Measurements from ENCODE around the gene GYS1. TPM values are rescaled to one million over a fixed set of nuclear protein-coding genes. Genes with fewer than 3 reads are reported as not detected.

The GYS1 gene
- total RNA-seq, 1 experiment from 2014 or later: 29.7 TPM

DNA sequence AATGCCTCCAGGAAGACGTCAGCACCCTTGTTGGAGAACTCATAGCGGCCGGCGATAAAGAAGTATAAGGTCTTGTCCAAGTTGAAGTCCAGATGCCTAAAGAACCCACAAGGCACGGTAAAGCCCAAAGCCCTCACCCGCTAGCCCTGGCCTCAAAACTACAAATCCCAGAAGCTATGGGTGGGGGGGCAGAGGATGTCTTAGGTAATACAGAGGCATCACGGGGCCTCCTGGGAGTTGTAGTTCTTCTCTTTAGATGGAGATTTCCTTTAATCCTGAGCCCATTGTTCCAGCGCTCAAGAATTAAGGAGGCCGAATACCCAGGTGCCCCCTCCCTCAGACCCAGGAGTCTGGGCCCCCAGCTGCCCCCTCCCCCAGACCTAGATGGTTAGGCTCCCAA, 10.8 kb downstream of the GYS1 start:
- H3K4me3 Mint-ChIP-seq (ENCODE audit: unreplicated experiment): no peak overlapping the region
- TF ChIP-seq, protein P1, sequence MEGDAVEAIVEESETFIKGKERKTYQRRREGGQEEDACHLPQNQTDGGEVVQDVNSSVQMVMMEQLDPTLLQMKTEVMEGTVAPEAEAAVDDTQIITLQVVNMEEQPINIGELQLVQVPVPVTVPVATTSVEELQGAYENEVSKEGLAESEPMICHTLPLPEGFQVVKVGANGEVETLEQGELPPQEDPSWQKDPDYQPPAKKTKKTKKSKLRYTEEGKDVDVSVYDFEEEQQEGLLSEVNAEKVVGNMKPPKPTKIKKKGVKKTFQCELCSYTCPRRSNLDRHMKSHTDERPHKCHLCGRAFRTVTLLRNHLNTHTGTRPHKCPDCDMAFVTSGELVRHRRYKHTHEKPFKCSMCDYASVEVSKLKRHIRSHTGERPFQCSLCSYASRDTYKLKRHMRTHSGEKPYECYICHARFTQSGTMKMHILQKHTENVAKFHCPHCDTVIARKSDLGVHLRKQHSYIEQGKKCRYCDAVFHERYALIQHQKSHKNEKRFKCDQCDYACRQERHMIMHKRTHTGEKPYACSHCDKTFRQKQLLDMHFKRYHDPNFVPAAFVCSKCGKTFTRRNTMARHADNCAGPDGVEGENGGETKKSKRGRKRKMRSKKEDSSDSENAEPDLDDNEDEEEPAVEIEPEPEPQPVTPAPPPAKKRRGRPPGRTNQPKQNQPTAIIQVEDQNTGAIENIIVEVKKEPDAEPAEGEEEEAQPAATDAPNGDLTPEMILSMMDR (IDR thresholded peaks at IDR 0.05; ENCODE audit: unreplicated experiment): no peak
- H3K27ac Mint-ChIP-seq (ENCODE audit: low read depth, unreplicated experiment): no peak overlapping the region
- no peaks in the 10 kb centered on the region for H3K9me3 Mint-ChIP-seq (ENCODE audit: unreplicated experiment)
- ChIA-PET CTCF (interaction anchor here (1.0 to 4.2 kb wide), 3 partner anchors 10 to 16 kb away, joined by 3 to 30 read pairs (median 4); partner anchors contain the start of genes GYS1 and RUVBL2), POLR2A (interaction anchor here (4.3 kb wide), 1 partner anchor 11 kb away, joined by 25 read pairs; the partner anchor contains the start of genes GYS1 and RUVBL2)
- peaks cover 69% of the 10 kb centered on the region for H3K36me3 Mint-ChIP-seq (ENCODE audit: insufficient read depth, unreplicated experiment)
- intact Hi-C loops (cut with micrococcal nuclease): no loop called here
- H3K27me3 Mint-ChIP-seq (ENCODE audit: insufficient read depth, unreplicated experiment): no peaks in the 10 kb centered on the region
- DNase-seq (ENCODE audit: unreplicated experiment): no peak
- no TSS peak for BruUV-seq (replicated peaks)
- peaks cover 12% of the 10 kb centered on the region for H3K4me1 Mint-ChIP-seq (ENCODE audit: insufficient read depth, unreplicated experiment)

DNA sequence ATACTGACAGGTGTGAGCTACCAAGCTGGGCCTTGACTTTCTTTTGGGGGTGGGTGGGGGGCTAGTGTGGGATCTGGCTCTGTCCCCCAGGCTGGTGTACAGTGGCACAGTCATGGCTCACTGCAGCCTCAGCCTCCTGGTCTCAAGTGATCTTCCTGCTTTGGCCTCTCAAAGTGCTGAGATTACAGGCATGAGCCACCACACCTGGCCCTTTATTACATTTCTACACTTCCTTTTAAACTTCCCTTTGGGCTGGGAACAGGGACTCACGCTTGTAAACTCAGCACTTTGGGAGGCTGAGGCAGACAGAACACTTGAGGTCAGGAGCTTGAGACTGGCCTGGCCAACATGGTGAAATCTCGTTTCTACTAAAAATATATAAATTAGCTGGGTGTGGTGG, 16.0 kb downstream of the GYS1 start:
- peaks cover 12% of the 10 kb centered on the region for H3K4me1 Mint-ChIP-seq (ENCODE audit: insufficient read depth, unreplicated experiment)
- no peak overlapping the region for H3K27ac Mint-ChIP-seq (ENCODE audit: low read depth, unreplicated experiment)
- ChIA-PET POLR2A (interaction anchor here (0.7 to 5.6 kb wide), 4 partner anchors 10 to 105 kb away, joined by 3 to 61 read pairs (median 26); partner anchors contain the start of genes FTL, GYS1, PPP1R15A and RUVBL2), CTCF (interaction anchor here (2.3 to 5.7 kb wide), 2 partner anchors 10 to 15 kb away, joined by 13 to 39 read pairs; partner anchors contain the start of genes GYS1 and RUVBL2)
- BruUV-seq (replicated peaks): no TSS peak
- intact Hi-C loops (cut with micrococcal nuclease): no loop called here
- no peak overlapping the region for H3K4me3 Mint-ChIP-seq (ENCODE audit: unreplicated experiment)
- no peak for DNase-seq (ENCODE audit: unreplicated experiment)
- peaks cover 57% of the 10 kb centered on the region for H3K36me3 Mint-ChIP-seq (ENCODE audit: insufficient read depth, unreplicated experiment)
- no peaks in the 10 kb centered on the region for H3K9me3 Mint-ChIP-seq (ENCODE audit: unreplicated experiment)
- TF ChIP-seq, protein P1 (IDR thresholded peaks at IDR 0.05; ENCODE audit: unreplicated experiment): no peak
- H3K27me3 Mint-ChIP-seq (ENCODE audit: insufficient read depth, unreplicated experiment): no peaks in the 10 kb centered on the region

DNA sequence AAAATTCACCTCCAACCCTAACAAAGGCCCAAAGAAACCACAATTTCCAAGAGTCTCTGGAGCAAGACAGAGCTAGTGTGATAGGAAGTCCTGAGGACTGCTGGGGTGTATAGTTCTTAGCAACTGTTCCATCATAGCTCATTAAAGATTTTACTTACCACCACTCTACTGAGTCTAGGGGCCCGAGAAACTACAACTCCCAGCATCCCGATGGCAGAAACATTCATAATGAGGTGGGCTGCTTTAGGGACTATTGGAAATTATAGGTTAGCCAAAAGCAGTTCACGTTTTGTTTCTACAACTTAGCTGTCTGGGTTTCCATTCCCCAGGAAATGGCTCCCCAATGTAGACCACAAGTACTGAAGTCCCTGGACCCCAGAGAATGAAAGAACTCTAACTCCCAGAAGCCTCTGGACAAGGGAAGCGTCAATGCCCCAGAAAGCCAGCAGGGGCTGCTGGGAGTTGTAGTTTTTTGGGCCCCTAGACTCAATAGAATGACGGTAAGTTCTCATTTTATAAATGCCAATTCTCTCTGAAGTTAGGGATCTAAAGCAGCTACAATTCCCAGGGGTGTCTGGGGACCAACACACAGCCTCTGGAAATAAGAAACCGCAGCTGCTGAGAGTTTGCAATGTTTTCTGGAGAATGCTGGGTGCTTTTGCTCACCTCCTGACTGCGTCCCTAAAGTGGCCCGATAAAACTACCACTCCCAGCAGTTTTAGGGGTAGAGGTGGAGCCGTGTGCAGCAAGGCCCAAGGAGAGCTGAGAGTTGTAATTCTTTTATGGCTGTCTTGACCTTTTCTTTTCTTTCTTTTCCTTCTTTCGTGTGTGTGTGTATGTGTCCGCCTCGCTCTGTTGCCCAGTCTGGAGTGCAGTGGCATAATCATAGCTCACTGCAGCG, 16.9 kb downstream of the GYS1 start:
- peak; percentile 20 for DNase-seq (ENCODE audit: unreplicated experiment)
- H3K36me3 Mint-ChIP-seq (ENCODE audit: insufficient read depth, unreplicated experiment): peaks cover 53% of the 10 kb centered on the region
- ChIA-PET POLR2A (interaction anchor here (0.7 to 5.6 kb wide), 4 partner anchors 9 to 104 kb away, joined by 3 to 61 read pairs (median 26); partner anchors contain the start of genes FTL, GYS1, PPP1R15A and RUVBL2), CTCF (interaction anchor here (0.7 to 5.7 kb wide), 3 partner anchors 9 to 642 kb away, joined by 3 to 39 read pairs (median 13); partner anchors contain the start of genes GYS1 and RUVBL2)
- H3K9me3 Mint-ChIP-seq (ENCODE audit: unreplicated experiment): no peaks in the 10 kb centered on the region
- peaks cover 12% of the 10 kb centered on the region for H3K4me1 Mint-ChIP-seq (ENCODE audit: insufficient read depth, unreplicated experiment)
- BruUV-seq (replicated peaks): no TSS peak
- no peaks in the 10 kb centered on the region for H3K27me3 Mint-ChIP-seq (ENCODE audit: insufficient read depth, unreplicated experiment)
- no peak overlapping the region for H3K4me3 Mint-ChIP-seq (ENCODE audit: unreplicated experiment)
- TF ChIP-seq, protein P1 (IDR thresholded peaks at IDR 0.05; ENCODE audit: unreplicated experiment): no peak
- intact Hi-C loops (cut with micrococcal nuclease): no loop called here
- H3K27ac Mint-ChIP-seq (ENCODE audit: low read depth, unreplicated experiment): no peak overlapping the region

DNA sequence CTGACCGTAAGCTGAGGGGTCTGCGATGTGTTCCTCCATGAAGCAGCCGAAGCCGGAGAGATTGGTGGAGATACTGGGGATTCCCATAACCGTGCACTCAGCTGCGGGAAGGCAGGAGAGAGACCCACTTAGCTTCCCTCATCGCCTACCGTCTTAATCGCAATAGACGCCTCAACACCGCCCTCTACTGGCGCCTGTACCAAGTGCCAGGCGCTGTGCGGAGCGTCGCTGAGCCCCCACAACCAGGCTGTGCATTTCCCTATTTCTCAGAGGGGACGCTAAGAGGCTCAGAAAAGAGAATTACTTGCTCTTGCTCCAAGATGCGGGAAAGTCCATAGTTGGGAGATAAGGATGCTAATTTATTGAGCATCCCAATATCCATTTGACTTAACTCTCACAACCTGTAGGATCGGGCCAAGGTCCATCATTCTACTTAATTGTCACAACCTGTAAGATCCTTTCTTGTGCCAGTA, 22.1 kb downstream of the GYS1 start:
- TF ChIP-seq, protein P1 (IDR thresholded peaks at IDR 0.05; ENCODE audit: unreplicated experiment): peak; percentile 89
- no peak overlapping the region for H3K27ac Mint-ChIP-seq (ENCODE audit: low read depth, unreplicated experiment)
- no peaks in the 10 kb centered on the region for H3K27me3 Mint-ChIP-seq (ENCODE audit: insufficient read depth, unreplicated experiment)
- H3K4me1 Mint-ChIP-seq (ENCODE audit: insufficient read depth, unreplicated experiment): peaks cover 6% of the 10 kb centered on the region
- intact Hi-C loops (cut with micrococcal nuclease): loop anchor here (2.0 kb wide), 2 partner anchors 70 to 176 kb away; partner anchors contain the start of gene NUCB1
- H3K4me3 Mint-ChIP-seq (ENCODE audit: unreplicated experiment): no peak overlapping the region
- ChIA-PET POLR2A (interaction anchor here (0.9 to 1.4 kb wide), 3 partner anchors 9 to 98 kb away, joined by 3 to 12 read pairs (median 3); partner anchors contain the start of gene PPP1R15A), CTCF (interaction anchor here (0.5 to 2.9 kb wide), 13 partner anchors 9 to 562 kb away, joined by 3 to 18 read pairs (median 4); partner anchors contain the start of genes GYS1, PPP1R15A and RUVBL2)
- no peaks in the 10 kb centered on the region for H3K9me3 Mint-ChIP-seq (ENCODE audit: unreplicated experiment)
- H3K36me3 Mint-ChIP-seq (ENCODE audit: insufficient read depth, unreplicated experiment): peaks cover 75% of the 10 kb centered on the region
- no TSS peak for BruUV-seq (replicated peaks)
- peak; percentile 75 for DNase-seq (ENCODE audit: unreplicated experiment)
